BLaER1 (cell line): ENCODE measurements around the gene CNDP1.
"Not testable (repeated sequence)": the region's sequence is repeated elsewhere in the genome, so short reads cannot be mapped to it uniquely, and the experiment has no call there.

ENCODE experiments used
- H3K27ac ChIP-seq: shearing (Covaris generic); formaldehyde crosslinking; 2 replicates; pipeline ENCODE4 v1.8.1; 2022
- H3K27me3 ChIP-seq: shearing (Covaris generic); formaldehyde crosslinking; 2 replicates; pipeline ENCODE4 v1.8.1; 2022
- H3K36me3 ChIP-seq: shearing (Covaris generic); formaldehyde crosslinking; 2 replicates; pipeline ENCODE4 v1.8.1; 2022
- H3K4me1 ChIP-seq: shearing (Covaris generic); formaldehyde crosslinking; 2 replicates; pipeline ENCODE4 v1.8.1; 2022
- H3K4me2 ChIP-seq: shearing (Covaris generic); formaldehyde crosslinking; 2 replicates; pipeline ENCODE4 v1.8.1; 2022
- H3K4me3 ChIP-seq: shearing (Covaris generic); formaldehyde crosslinking; 2 replicates; pipeline ENCODE4 v1.8.1; 2022
- H3K9ac ChIP-seq: shearing (Covaris generic); formaldehyde crosslinking; 2 replicates; pipeline ENCODE4 v1.8.1; 2022
- H3K9me3 ChIP-seq: shearing (Covaris generic); formaldehyde crosslinking; 2 replicates; pipeline ENCODE4 v1.8.1; 2022
- H4K20me1 ChIP-seq: shearing (Covaris generic); formaldehyde crosslinking; 2 replicates; pipeline ENCODE4 v1.8.1; 2022
- Cebpa-rat ChIP-seq: shearing (Covaris generic); IDR thresholded peaks from 2 replicates; pipeline ENCODE4 v1.8.1; 2022

Gene CNDP1

GRCh38 chr18:74495581-74496507 is 38.5 kb upstream of the CNDP1 start, which contains the start of gene CNDP2:
Gene CNDP2, plus strand, starts transcription at chr18:74496363. Its CDS starts 3,611 bp downstream, at chr18:74499974.
- Histone ChIP-seq H3K4me2 (peak within 1 kb of the TSS; percentile 92), H3K9me3 (peaks cover 16% of the 10 kb centered on the region), H3K27ac (peak within 1 kb of the TSS; percentile 97), H3K9ac (peak within 1 kb of the TSS; percentile 96), H3K4me1 (peaks cover 67% of the 10 kb centered on the region), H3K36me3 (peaks cover 5% of the 10 kb centered on the region), H4K20me1 (no peaks in the 10 kb centered on the region), H3K4me3 (peak within 1 kb of the TSS; percentile 87), H3K27me3 (no peaks in the 10 kb centered on the region)
- no peak for TF ChIP-seq Cebpa-rat

- Histone ChIP-seq H3K4me2 (peak overlapping the region; percentile 92), H3K36me3 (peaks cover 14% of the 10 kb centered on the region), H3K9ac (peak overlapping the region; percentile 96), H4K20me1 (no peaks in the 10 kb centered on the region), H3K4me1 (peaks cover 71% of the 10 kb centered on the region), H3K27ac (peak overlapping the region; percentile 97), H3K9me3 (peaks cover 10% of the 10 kb centered on the region), H3K27me3 (no peaks in the 10 kb centered on the region), H3K4me3 (peak overlapping the region; percentile 87)
- no peak for TF ChIP-seq Cebpa-rat
Measured at GRCh38 chr18:74496508-74497323, 37.6 kb upstream of the CNDP1 start.

- Histone ChIP-seq H3K4me1 (peaks cover 71% of the 10 kb centered on the region), H3K36me3 (peaks cover 20% of the 10 kb centered on the region), H4K20me1 (no peaks in the 10 kb centered on the region), H3K27me3 (no peaks in the 10 kb centered on the region), H3K4me2 (peak overlapping the region; percentile 92), H3K27ac (peak overlapping the region; percentile 97; the same call in 1 of the 2 replicates), H3K9ac (peak overlapping the region; percentile 96), H3K9me3 (peaks cover 4% of the 10 kb centered on the region), H3K4me3 (peak overlapping the region; percentile 87)
- no peak for TF ChIP-seq Cebpa-rat
Measured at GRCh38 chr18:74497324-74497676, 37.0 kb upstream of the CNDP1 start.

GRCh38 chr18:74497778-74498177 is 36.5 kb upstream of the CNDP1 start:
- Histone ChIP-seq H3K27me3 (no peaks in the 10 kb centered on the region), H3K4me1 (peaks cover 67% of the 10 kb centered on the region), H3K27ac (no peak overlapping the region), H4K20me1 (no peaks in the 10 kb centered on the region), H3K9ac (peak overlapping the region; percentile 37; the same call in 1 of the 2 replicates), H3K4me3 (peak overlapping the region; percentile 87; the same call in 1 of the 2 replicates), H3K36me3 (peaks cover 24% of the 10 kb centered on the region), H3K4me2 (peak overlapping the region; percentile 92), H3K9me3 (no peaks in the 10 kb centered on the region)
- no peak for TF ChIP-seq Cebpa-rat

GRCh38 chr18:74498712-74499627 is 35.3 kb upstream of the CNDP1 start:
- peak overlapping the region; percentile 74 for H3K27ac ChIP-seq

GRCh38 chr18:74499633-74500032 is 34.7 kb upstream of the CNDP1 start:
- TF ChIP-seq Cebpa-rat, result no peak
- Histone ChIP-seq H3K27ac (peak overlapping the region; percentile 74), H3K4me1 (peaks cover 48% of the 10 kb centered on the region), H3K9me3 (no peaks in the 10 kb centered on the region), H3K4me2 (peak overlapping the region; percentile 92), H3K27me3 (no peaks in the 10 kb centered on the region), H3K36me3 (peaks cover 43% of the 10 kb centered on the region), H4K20me1 (peaks cover 2% of the 10 kb centered on the region; the same call in 1 of the 2 replicates), H3K9ac (peak overlapping the region; percentile 66), H3K4me3 (peak overlapping the region; percentile 56)

More at GRCh38 chr18:74498712-74499627, 35.3 kb upstream of the CNDP1 start:
- Histone ChIP-seq H3K9ac (peak overlapping the region; percentile 66), H3K9me3 (no peaks in the 10 kb centered on the region), H3K4me3 (peak overlapping the region; percentile 56), H3K27me3 (no peaks in the 10 kb centered on the region), H3K4me2 (peak overlapping the region; percentile 92), H3K4me1 (peaks cover 55% of the 10 kb centered on the region), H3K36me3 (peaks cover 36% of the 10 kb centered on the region), H4K20me1 (no peaks in the 10 kb centered on the region; the same call in 1 of the 2 replicates)
- 0 out of 2 replicates have a peak, but pooled peaks have one; percentile 44 for TF ChIP-seq Cebpa-rat

GRCh38 chr18:74500372-74500771 is 33.9 kb upstream of the CNDP1 start:
- H3K9ac ChIP-seq, result no peak overlapping the region

GRCh38 chr18:74500774-74501173 is 33.5 kb upstream of the CNDP1 start:
- not testable (repeated sequence) for H3K27me3 ChIP-seq, H3K4me3 ChIP-seq, H3K9ac ChIP-seq, H3K9me3 ChIP-seq, H3K27ac ChIP-seq, H4K20me1 ChIP-seq
- peaks cover 54% of the 10 kb centered on the region for H3K36me3 ChIP-seq
- peaks cover 44% of the 10 kb centered on the region for H3K4me1 ChIP-seq
- H3K4me2 ChIP-seq, result 0 out of 2 replicates have a peak overlapping the region, but pooled peaks have one; percentile 92

More at GRCh38 chr18:74500372-74500771, 33.9 kb upstream of the CNDP1 start:
- H3K9me3 ChIP-seq, result no peaks in the 10 kb centered on the region
- H3K4me3 ChIP-seq, result no peak overlapping the region
- peaks cover 50% of the 10 kb centered on the region for H3K36me3 ChIP-seq
- H4K20me1 ChIP-seq, result peaks cover 6% of the 10 kb centered on the region; the same call in 1 of the 2 replicates
- peak overlapping the region; percentile 92; the same call in 1 of the 2 replicates for H3K4me2 ChIP-seq
- H3K4me1 ChIP-seq, result peaks cover 44% of the 10 kb centered on the region
- no peak for TF ChIP-seq Cebpa-rat
- no peak overlapping the region for H3K27ac ChIP-seq
- H3K27me3 ChIP-seq, result no peaks in the 10 kb centered on the region
